ENCODE results near the gene HLA-DQA1.
"Not testable (repeated sequence)": the region's sequence is repeated elsewhere in the genome, so short reads cannot be mapped to it uniquely, and the experiment has no call there.

Gene HLA-DQA1

GRCh38 chr6:32637219-32637880 lies at the start of gene HLA-DQA1:
TSS of gene HLA-DQA1 (plus strand) at chr6:32637406. CDS start at chr6:32637459, 53 bp downstream.
- no peak for DNase-seq (ENCODE audit: low spot score)

GRCh38 chr6:32588156-32588555 lies 49.0 kb upstream of the HLA-DQA1 start:
- no peak for DNase-seq (ENCODE audit: low spot score)

- no peak for DNase-seq (ENCODE audit: low spot score)
Measured at GRCh38 chr6:32589596-32590449, 47.4 kb upstream of the HLA-DQA1 start, which contains the start of gene HLA-DRB1. TSS of gene HLA-DRB1 (minus strand) at chr6:32589848. CDS start at chr6:32589742, 106 bp downstream.

DNA sequence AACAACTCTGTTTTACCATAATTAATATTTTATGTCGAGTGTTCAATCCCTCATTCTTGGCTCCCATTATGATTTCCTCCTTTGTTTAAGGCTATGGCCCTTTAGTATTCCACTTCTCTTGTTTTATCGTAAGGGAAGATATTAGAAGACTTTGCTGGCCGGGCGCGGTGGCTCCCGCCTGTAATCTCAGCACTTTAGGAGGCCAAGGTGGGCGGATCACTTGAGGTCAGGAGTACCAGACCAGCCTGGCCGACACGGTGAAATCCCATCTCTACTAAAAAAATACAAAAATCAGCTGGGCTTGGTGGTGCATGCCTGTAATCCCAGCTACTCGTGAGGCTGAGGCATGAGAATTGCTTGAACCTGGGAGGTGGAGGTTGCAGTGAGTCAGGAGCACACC lies 46.5 kb upstream of the HLA-DQA1 start:
- DNase-seq (ENCODE audit: low spot score) = not testable (repeated sequence)

DNA sequence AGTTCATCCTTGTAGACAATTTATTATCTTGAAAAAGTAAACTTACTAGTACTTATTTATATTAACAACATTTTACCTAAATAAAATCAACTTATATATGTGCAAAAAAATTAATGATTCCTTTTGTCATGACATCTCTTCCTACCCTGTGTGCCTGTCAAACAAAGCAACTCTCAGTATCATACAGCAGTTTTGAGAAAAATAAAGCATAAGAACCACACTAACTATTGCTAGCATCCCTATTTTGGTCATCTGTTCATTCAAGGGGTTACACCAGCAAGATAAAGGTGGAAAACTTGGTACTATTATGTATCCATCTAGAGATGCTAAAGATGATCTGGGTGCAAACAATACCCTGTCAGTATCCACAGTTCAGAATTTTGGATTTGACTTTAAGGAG lies 40.2 kb upstream of the HLA-DQA1 start:
- DNase-seq (ENCODE audit: low spot score) = no peak

GRCh38 chr6:32602383-32602782 lies 34.8 kb upstream of the HLA-DQA1 start:
- no peak for DNase-seq (ENCODE audit: low spot score)

GRCh38 chr6:32603222-32603621 lies 34.0 kb upstream of the HLA-DQA1 start:
- no peak for DNase-seq (ENCODE audit: low spot score)

- no peak for DNase-seq (ENCODE audit: low spot score)
Measured at GRCh38 chr6:32603888-32604287, 33.3 kb upstream of the HLA-DQA1 start.

GRCh38 chr6:32604434-32604877 lies 32.8 kb upstream of the HLA-DQA1 start:
- no peak for DNase-seq (ENCODE audit: low spot score)

GRCh38 chr6:32607263-32607987 lies 29.8 kb upstream of the HLA-DQA1 start:
- no peak for DNase-seq (ENCODE audit: low spot score)

DNA sequence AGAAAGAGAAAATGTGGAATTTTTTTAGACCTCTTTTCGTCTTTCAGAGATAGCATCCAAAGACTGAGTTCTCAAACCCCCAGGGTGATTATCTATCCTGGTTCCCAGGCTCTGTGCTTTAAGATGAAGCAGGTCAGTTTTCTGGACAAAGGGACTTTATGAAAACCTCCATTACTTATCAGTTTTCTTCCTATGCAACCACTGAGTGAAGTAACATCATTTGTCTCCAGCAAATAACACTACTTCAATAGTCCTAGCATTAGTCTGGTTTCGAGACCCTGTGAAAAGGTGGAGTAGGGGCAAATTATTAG lies 29.3 kb upstream of the HLA-DQA1 start:
- DNase-seq (ENCODE audit: low spot score) = no peak

DNA sequence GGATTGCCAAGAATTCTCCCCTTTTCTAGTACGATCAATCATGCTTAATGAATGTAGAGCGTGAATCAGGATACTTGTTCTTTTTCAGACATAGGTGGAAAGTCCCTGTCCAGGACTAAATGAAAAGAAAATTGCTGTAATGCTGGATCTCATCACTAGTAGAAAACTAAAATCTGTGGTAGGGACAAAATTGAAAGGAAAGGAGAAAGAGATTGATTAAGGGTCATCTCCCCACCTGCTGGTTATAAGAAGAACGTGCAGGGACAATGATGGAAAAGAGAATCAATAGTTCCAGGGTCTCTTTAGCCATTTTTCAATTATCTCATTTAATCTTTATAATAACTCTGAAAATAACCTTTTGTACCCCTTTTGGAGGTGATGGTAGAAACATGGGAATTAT lies 28.8 kb upstream of the HLA-DQA1 start:
- no peak for DNase-seq (ENCODE audit: low spot score)

DNA sequence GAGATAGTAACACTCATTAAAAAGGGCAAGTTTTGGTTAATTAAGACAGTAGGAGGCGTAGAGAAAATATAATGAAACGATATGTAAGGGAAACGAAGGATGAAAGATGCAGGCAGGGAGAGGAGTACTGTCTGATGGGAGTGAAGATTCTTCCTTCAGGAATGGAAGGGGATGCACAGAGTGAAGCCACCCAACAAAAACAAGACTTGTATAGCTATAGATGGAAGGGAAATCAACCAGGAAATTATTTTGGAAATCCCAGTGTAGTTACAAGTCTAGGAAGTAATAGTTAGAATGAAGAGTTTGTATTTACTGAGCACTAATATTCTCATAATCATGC lies 27.8 kb upstream of the HLA-DQA1 start:
- DNase-seq (ENCODE audit: low spot score) = no peak

DNA sequence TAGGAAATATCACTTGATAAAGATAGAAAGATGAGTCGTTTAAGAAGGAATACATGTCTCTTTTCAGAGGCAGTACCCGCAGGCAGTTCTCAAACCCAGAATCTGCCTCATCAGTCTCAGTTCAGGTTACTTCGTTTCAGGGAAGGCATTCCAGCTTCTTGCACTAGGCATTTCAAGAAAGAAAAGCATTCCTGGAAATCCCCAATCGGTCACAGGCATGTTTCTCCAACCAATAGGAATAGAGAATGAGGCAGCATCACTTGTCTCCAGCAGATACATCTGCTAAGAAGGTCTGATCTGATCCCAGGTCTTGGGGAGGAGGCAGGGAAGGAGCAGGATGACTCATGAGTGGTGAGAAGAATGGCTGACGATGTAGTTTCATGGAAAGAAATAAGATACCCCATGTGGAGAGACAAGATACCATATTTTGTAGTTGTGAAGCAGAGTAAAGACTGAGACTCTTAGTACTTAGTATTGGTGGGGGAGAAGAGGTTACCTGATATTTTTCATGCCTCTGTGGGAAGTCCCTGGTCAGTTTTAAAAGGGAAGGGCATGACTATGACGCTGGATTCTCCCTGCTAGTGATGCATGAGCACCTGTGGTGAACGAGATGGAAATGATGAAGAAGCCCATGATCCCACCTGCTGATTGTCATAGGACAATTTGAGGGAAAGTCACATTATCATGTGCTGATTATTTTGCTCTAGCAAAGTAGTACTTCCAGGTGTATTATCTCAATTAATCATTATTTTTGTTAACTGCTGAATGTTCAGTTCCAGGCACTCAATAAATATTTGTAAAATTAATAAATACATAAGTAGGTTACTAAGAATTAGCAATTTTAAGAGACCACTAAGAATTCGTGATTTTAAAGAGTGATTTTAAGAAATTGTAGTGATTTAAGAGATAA lies 27.2 kb upstream of the HLA-DQA1 start:
- peak; percentile 7 for DNase-seq (ENCODE audit: low spot score)

- no peak for DNase-seq (ENCODE audit: low spot score)
Measured at GRCh38 chr6:32610682-32611296, 26.4 kb upstream of the HLA-DQA1 start.

DNA sequence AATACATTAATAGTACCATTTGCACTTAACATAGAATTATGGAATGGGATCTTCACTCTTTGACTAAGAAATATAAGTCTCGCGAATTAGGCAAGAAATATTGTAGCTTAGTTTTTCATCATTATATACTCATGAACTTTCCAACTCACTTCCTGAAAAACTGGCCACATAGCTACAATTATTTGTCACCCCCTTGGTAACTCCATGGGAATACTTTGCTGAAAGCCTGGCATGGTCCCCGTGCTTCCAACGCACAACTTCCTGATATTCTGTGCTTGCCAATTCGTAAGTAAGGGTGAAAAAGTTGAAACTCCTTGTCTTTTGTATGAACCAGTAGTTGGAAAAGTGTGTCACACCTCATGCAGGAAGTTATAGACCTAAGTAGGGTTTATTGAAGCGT lies 23.7 kb upstream of the HLA-DQA1 start:
- DNase-seq (ENCODE audit: low spot score) = no peak

DNA sequence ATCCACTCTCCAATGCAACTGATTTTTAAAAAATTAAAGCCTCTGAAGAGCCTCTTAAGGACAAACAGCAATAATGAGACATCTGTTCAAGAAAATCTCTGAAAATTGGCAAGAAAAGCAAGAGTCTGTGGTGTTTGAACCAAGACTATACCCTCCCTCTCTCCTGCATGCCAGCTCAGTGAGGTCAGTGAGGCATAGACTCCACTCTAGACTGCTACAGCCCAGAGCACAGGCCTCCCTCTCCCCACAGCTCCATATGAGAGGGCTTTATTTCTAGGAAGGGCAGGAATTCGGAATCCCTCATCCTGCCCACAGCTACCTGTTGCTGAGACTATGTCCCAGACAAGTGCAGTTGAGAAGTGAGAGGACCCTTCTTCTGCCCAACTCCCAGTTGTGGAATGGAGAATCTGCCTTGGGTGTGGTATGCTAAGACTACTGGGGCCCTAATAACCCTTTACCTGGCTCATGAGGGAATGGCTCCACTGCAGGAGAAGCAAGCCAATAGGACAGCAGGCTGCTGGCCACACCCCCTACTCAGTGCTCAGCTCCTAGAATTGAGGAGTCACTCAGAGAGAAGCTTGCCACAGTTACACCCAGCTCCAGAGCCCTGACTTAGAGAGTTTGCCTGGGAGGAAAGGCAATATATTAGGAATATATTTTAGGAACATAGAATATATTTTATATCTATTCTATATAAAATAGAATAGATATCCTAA lies 22.7 kb upstream of the HLA-DQA1 start:
- DNase-seq (ENCODE audit: low spot score) = no peak

GRCh38 chr6:32615885-32616532 lies 21.2 kb upstream of the HLA-DQA1 start:
- no peak for DNase-seq (ENCODE audit: low spot score)

- no peak for DNase-seq (ENCODE audit: low spot score)
Measured at GRCh38 chr6:32617751-32618150, 19.5 kb upstream of the HLA-DQA1 start.

DNA sequence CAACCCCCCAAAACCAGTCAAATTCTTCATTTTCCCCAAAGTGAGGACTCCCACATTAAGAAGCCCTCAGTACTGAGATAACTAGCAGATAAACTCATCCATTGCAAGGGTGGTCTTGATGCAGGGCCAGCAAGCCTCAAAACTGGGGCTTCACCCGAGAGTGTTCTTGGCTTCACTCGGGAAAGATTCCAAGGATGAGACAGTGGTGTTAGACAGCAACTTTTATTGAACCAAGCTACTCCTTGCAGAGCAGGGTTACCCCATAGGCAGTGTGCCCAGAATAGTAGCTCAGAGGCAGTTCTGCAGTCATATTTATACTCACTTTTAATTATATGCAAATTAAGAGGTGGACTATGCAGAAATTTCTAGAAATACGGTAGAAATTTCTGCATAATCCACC lies 15.8 kb upstream of the HLA-DQA1 start:
- no peak for DNase-seq (ENCODE audit: low spot score)
